DOHH2 (cell line): ENCODE data around the gene CCDC88C.

Experiments used
- CTCF ChIP-seq: fragments of 200-600 bp; sonication (generic); IDR thresholded peaks from one replicate; pipeline ENCODE4 v1.5.1; 2014; ENCODE audit warnings: antibody characterized with exemption, mild to moderate bottlenecking, low read depth, low read length; ENCODE audit not compliant: poor library complexity, severe bottlenecking
- EZH2phosphoT487 ChIP-seq: fragments of 200-600 bp; sonication (generic); IDR thresholded peaks from 2 replicates; pipeline ENCODE4 v1.6.1; 2017; ENCODE audit warnings: borderline replicate concordance, mild to moderate bottlenecking, antibody characterized with exemption, low read length, moderate library complexity, mixed read lengths

GRCh38 chr14:91258876-91259275 is 158.7 kb downstream of the CCDC88C start:
- TF ChIP-seq CTCF: no peak
- TF ChIP-seq EZH2phosphoT487: no peak
